HG03097 (cell line): ENCODE results near the gene MVD.

Experiments
- ATAC-seq: cut with Tn5 transposase; IDR thresholded peaks from one replicate; pipeline ENCODE4 v1.9.1; 2021; ENCODE audit not compliant: unreplicated experiment, low FRiP score

Gene MVD

DNA sequence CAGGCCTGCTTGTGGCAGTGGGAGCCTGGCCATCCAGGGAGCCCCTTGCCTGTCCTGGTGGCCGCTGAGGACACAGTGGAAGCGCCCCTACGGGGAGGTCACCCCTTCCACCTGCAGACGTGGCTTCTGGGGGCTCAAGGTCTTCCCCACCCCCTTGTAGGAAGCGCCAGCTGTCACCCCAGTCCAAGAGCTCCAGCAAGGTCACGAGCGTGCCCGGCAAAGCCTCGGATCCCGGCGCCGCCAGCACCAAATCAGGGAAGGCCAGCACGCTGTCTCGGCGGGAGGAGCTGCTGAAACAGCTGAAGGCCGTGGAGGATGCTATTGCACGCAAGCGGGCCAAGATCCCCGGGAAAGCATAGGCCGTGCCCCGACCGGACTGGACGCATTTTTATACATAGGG is 31.9 kb downstream of the MVD start:
- ATAC-seq: no peak

DNA sequence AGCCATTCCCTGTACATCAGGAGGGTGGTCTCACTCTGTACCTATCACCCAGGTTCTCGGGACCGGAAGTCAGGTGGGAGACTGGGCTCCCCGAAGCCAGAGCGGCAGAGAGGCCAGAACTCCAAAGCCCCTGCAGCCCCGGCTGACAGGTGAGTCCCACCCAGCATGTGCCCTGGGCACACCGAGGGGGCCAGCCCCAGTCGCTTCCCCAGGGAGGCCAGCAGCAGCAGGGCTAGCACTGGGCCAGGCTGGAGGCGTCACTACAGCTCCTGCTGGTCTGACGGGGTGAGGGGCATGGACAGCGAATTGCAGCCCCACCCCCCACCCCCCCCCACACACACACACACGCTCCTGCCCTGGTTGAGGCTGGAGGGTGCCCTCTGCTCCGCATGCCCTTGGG is 32.5 kb downstream of the MVD start:
- no peak for ATAC-seq

DNA sequence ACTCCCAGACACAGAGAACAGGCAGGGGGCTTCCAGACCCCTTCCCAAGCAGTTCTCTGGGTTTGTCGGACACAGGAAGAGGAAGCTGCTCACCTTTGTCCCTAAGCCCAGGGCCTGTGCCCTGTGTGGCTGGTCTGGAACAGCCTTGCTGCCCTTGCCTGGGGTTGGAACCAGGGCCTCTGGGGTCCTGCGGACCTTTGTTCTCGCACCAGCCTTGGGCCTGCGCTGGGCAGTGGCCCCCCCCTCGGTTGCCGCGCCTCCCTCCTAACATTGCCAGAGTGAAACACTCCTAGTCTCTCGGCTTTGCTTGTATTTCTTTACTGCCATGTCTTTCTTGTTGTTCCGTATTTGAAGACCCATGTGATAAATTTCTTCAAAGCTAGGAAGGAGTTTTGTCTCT is 33.1 kb downstream of the MVD start:
- no peak for ATAC-seq

DNA sequence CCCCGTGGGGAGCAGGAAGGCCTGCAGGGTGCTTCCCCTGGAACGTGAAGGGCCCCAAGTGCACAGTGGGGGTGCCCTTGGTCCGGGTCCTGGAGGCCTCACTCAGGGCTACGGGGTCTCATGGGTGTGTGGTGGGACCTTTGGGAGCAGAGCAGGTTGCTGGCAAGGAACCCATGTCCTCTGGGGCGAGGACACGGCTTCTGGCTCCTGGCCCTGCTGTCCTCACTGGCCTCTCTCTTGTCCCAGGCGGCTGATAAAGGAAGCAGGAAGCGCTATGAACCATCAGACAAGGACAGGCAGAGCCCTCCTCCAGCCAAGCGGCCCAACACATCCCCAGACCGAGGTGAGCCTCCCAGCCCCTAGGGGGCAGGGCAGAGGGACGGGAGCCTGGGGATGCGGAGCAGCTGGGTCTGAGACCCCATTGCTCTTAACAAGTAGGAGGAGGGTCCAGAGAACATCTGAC is 34.3 kb downstream of the MVD start:
- ATAC-seq: no peak

DNA sequence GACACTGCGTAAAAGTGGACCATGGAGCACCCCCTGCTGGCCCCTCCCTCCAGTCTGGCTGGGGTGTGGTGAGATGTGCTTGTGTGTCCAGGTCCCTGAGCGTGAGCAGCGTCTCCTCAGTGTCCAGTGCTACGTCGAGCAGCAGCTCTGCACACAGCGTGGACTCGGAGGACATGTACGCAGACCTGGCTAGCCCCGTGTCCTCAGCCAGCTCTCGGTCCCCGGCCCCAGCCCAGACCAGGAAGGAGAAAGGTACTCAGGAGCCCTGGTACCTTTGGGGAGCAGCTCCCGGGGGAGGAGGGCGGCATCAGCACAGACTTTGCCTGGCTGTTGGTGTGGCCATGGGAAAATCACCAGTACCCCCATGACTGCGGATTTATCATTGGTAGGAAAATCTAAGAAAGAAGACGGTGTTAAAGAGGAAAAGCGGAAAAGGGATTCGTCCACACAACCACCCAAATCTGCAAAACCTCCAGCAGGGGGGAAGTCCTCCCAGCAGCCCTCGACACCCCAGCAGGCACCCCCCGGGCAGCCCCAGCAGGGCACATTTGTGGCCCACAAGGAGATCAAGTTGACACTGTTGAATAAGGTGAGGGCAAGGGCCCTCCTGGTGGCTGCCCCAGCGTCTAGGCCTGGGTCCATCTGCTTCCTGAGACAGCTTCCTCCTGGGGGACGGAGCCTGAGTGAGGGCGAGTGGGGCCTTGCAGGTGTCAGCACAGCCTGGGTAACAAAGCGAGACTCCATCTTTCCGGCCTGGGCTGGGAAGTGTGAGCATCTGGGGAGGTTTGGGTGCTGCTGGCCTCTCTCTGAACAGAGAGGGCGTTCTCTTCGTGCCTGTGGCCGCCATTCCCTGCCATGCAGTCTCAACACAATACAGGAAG is 35.1 kb downstream of the MVD start:
- ATAC-seq: no peak

DNA sequence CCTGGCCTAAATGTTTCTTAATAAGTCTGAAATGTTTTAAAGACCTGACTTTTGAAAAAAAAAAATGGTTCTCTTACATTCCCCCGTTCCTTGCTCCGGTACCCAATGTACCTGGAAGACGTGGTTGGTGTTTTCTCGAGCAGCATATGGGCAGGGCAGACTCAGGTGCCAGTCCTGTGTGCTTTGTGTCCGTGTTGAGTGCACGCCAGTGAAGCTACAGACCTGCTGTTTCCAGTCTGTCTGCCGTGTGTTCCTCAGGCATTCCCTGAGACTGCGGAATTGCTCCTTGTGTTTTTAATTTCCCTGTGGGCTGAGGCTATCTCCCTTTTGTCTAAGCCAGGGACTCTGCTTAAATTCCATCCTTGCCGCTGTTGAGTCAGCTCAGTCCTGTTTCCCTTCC is 36.2 kb downstream of the MVD start:
- no peak for ATAC-seq

DNA sequence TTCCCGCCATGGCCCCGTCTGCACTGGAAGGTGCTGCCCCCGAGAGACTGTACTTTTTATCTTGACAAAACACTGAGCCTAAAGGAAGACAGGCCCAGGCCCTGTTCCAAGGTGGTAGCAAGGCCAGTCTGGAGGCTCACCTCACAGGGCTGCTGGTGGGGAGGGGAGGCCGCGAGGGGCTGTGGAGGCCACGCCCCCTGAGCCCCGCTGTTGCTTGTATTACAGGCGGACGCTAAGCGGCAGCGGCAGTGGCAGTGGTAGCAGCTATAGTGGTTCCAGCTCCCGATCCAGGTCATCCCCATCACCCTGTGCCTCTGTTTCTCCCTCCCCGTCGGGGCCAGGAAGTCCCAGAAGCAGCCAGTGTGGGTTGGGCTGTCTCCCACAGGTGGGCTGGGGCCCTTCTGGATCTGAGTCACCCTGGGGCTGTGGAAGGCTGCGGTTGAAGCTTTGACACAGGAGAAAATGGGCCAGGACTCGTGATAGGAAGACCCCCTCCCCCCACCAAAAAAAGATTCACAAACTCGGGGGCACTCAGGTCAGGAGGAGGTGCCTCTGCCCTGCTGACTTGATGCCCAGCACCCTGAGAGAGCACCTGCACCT is 37.8 kb downstream of the MVD start:
- ATAC-seq: no peak

DNA sequence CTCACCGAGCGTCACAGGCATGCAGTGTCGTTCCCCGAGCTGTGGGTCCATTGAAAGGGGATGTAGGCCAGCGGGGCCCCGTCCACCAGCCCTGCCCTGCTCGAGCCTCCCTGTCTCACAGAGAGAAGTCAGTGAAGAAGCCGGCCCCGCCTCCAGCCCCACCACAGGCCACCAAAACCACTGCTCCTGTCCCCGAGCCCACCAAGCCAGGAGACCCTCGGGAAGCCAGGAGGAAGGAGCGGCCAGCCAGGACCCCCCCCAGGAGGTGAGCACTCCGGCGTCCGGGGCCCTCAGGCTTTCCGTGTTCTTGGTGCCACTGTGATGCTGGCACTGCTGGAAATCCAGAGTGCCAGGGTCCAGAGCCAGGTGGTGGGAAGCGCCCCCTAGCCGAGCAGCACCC is 38.4 kb downstream of the MVD start:
- ATAC-seq: no peak

DNA sequence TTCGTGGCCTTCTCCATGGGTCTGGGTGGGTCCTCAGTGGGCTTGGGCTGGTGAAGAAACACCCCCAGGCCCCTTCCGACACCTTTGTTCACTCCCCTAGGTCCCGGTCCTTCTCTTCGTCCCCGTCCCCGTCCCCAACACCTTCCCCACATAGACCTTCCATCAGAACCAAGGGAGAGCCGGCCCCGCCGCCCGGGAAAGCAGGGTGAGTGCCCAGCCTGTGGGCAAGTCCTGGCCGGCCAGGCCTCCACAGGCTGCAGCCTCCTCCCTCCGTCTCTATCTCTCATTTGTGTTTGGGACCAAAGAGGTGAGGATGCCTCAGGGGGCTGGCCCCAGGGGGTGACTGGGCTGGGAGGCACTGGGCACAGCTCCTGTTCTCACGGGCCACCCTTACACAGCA is 39.0 kb downstream of the MVD start:
- no peak for ATAC-seq

DNA sequence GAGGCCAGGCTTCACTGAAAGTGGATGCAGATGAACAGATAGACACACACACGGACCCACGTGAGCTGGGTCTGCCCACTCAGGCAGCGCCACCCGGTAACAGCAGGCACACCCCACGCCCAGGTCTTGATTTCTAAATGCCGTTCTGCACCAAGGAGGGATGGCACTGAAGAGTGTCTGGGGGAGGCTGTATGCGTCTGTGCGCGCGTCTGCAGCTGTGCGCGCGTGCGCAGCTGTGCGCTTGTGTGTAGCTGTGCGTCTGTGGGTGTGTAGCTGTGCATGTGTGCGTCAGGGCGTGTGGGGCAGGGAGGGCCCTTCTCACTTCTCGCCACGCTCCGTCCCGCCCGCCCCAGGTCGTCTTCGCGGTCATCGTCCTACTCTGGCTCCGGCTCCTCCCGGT is 40.0 kb downstream of the MVD start:
- ATAC-seq: no peak

DNA sequence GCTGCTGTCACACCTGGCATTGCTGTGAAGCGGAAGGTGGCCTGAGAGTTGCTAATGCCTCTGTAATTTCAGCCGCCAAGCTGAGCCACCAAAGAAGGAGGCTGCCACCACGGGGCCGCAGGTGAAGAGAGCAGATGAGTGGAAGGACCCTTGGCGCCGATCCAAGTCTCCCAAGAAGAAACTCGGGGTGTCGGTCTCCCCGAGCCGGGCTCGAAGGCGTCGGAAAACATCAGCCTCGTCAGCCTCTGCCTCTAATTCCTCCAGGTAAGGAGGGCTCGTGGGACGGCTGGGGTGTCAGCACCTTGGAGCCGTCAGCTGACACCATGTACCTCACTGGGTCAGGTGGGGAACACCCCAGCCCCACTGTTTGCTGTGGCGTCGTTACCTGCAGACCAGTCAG is 40.8 kb downstream of the MVD start:
- ATAC-seq: no peak

DNA sequence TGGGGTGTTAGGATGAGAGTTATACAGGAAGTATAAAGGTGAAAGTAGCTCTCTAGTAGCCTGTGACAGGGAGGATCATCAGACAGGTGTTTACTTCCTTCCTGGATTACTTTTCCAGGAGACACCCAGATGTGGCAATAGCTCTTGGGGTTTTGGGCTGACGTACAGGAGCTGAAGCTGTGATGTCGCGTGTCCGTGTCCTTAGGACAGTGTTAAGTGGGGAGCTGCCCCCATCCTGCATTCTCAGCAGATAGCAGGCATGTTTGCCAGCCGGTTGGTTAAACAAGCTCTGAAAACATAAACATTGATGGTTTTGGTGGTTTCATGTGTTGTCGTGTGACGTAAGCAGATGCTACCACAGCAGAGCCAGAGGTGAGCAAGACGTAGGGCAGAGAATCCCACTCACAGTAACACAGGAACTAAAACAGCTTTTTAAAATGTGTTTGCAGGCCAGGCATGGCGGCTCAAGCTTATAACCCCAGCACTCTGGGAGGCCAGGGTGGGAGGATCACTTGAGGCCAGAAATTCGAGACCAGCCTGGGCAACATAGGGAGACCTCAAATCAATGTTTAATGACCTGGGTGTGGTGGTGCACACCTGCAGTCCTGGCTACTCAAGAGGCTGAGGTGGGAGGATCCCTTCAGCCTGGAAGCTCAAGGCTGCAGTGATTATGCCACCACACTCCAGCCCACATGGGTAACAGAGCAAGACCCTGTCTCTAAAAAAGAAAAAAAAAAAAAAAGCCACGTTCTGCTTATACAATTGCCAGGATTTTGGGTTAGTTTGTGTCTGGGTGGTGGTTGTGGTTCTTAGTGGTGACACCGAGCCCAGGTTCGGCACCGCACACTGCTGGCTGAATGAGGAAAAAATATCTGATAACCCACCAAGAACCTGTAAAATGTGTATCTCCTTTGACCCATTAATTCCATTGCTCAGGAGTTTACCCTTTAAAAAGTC is 42.8 kb downstream of the MVD start:
- no peak for ATAC-seq

DNA sequence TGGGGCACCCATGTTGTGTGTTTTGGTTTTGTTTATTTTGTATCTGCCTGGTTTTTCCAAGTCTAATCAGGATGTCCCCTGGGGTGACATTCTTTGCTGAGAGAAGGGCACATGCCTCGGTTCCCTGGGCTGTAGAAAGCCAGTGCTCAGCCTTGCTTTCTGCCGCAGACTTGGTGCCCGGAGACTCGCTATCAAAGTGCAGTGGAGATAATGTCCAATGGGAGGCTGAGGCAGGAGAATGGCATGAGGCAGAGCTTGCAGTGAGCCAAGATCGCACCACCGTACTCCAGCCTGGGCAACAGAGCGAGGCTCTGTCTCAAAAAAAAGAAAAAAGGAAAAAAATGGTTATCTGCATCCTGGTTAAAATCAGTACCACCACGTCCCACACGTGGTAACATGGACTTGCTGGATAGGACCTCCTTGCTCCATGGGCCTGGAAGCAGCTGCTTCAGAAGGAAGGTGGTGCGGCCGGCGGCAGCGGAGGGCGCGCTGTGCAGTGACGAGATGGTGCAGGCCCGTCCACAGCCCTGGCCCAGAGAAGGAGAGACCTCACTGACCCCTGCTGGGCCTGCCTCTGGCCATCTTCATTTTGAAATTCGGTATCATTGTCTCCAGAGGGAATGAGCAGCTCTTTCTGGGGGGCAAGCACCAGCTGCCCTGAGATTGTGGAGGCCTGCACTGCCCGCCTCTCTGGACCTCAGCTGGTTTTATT is 43.8 kb downstream of the MVD start:
- no peak for ATAC-seq

DNA sequence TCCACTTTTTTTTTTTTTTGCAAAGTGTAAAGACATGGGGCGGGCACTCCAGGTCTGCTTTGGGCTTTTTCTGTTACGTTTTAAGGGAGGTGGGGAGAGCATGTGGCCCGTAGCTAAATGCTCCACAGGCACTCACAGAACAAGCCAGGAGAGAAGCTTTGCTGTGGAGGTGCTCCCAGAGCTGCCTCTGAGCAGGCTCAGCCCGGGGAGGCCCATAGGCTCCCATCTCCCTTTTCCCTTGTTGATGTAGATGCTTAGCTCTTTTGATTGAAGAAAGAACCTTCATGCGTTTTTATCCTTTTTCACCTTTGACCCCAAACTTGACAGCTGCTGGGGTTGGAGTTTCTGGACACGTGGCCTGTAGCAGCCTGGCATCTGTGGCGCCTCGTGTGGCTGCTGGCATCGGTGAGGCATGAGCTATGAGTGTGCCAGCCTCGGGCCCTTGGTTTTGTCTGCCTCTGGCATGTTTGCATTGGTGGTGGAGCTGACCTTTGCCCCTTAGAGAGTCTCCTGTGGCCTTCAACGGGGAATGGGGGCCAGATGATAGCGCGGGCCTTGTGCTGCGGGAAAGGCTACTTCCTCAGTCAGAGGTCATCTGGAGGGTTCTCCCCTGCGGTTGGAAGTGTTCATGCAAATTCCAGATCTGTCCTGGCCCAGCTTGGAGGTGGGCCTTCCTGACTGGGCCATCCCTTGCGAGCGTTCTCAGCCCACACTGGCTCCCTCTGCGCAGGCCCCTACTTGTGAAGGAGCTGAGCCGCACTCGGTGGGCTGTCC is 44.5 kb downstream of the MVD start:
- ATAC-seq: no peak

DNA sequence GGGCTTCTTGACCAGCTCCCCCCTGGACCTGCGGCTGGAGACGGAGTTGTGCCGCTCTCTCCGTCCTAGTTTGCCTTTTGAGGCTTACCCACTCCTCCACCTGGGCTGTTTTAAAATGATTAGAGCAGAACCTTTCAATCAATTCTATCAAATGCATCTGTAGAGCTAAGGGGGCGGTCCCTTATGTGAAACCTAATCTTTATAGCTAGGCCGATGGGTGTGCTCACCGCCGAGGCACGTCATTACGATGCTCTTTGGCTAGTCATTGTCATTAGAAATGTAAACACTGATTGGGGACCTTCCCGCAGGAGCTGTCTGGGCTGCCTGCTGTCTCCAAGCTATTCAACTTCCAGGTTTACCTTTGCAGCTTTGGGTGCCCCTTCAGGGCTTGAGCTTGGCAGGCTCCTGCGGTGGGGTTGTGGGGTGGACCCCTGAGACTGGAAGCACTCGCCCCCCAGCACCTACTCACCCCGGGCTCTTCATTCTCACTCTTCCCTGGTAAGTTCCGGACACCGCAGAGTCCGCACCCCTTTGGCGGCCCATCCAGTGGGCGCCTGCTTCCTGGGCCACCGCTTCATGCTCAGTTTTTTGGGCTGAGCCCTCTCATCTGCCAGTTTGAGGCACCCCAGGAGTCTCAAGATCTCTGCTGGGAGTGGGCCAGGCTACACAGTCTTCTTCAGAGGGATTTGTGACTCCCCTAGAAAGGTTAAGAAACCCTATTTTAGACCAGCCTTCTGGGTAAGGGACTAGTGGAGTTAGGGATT is 45.4 kb downstream of the MVD start:
- ATAC-seq: no peak

DNA sequence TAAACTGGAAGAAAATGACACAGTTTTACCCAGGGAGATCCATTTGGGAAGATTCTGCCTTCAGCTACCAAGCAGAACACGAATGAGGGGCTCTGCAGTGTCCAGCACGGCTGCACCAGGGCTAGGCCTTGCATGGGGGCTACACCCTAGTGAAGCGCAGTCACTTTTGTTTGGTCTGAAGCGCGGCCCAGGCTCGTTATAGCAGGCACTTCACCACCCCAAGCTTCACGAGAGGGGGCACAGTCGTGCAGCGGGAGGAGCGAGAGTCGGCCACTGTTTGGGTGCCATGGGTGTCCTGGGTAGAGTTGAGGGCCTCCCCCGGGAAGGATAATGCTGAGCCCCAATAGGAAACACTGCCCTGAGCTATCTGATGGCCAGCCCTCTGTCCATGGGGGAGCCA is 46.2 kb downstream of the MVD start:
- ATAC-seq: no peak

DNA sequence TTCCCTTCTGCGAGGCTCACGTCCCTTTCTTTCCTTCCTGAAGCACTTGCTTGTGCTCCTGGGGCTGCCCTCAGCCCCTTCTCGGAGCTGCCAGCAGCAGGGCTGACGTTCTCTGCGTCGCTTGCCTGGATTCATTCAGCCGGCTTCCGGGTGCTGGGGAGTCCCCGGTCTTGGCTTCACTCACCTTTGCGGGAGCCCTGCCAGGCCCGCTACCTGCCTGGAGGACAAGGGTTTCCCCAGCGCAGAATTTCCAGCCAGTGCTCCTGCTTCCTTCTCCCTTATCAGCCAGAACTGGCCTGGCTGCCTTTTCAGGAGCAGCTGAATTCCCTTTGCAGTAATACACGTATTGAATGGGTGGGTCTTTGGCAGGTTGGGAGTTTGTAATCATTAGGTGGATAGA is 46.6 kb downstream of the MVD start:
- ATAC-seq: no peak

DNA sequence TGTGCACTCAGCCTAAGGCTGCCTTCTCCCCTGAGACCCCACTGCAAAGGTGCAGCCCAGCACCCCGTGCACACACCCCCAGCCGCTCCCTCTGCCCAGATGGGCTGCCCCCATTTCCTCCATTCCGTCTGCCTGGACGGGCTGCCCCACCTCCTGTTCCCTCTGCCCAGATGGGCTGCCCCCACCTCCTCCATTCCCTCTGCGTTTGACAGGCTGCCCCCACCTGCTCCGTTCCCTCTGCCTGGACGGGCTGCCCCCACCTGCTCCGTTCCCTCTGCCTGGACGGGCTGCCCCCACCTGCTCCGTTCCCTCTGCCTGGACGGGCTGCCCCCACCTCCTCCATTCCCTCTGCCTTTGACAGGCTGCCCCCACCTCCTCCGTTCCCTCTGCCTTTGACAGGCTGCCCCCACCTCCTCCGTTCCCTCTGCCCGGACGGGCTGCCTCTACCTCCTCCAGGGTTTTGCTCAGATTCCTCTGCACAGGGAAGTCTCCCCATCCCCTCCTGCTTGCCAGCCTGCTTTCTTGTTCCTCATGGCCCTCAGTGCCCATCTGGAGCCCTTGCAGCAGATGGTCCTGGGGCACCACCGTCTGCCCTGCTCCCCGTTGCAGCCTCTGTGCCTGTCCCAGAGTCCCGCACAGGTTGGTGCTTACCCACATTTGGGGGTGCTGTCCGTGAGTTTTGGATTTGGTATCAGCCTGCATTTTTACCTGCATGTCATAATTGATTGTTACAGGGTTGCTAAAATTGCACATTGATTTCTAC is 47.9 kb downstream of the MVD start:
- no peak for ATAC-seq
